HCT116 (cell line): ENCODE measurements around the gene CCL15. TPM values are rescaled to one million over a fixed set of nuclear protein-coding genes. Genes with fewer than 3 reads are reported as not detected.

Experiments
- ATAC-seq: fragments of 200-7000 bp; cut with Tn5 transposase; 2 replicates; pipeline ENCODE4 v1.9.1; 2020; ENCODE audit warnings: mild to moderate bottlenecking, moderate library complexity
- BruUV-seq: library from RNA; stranded (reverse); fragments of 400-500 nt; replicated peaks from 2 replicates; lab custom pipeline; 2021; lab: Mats Ljungman, UMichigan
- CTCF ChIA-PET: fragments of 300-600 bp; sonication (Branson Sonifier 250); formaldehyde crosslinking; loops from one replicate; lab custom pipeline; 2021; ENCODE audit warnings: antibody characterized with exemption; lab: Charles Lee
- POLR2A ChIA-PET: fragments of 300-600, 350-600 bp; sonication (Branson Sonifier 250); formaldehyde crosslinking; loops from one replicate; lab custom pipeline; 2021; ENCODE audit warnings: antibody characterized with exemption; lab: Charles Lee
- RAD21 ChIA-PET, 2 experiments: fragments of 300-600 bp; sonication (Branson Sonifier 250); formaldehyde crosslinking; loops; one replicate each; lab custom pipeline; 2023; ENCODE audit warnings: low total read pairs in 2 of 2; ENCODE audit not compliant: uncharacterized antibody in 2 of 2, unreplicated experiment in 2 of 2, low non-redundant PET in 1 of 2; lab: Charles Lee
- DNase-seq: peaks from one replicate; pipeline ENCODE4 v3.0.0-alpha.2; 2010; ENCODE audit warnings: low read depth, low spot score
- H2AFZ ChIP-seq: fragments of 200-600 bp; shearing (Covaris generic), sonication (generic); 2 replicates; pipeline ENCODE4 v1.6.1; 2017; ENCODE audit warnings: low read depth, mixed run types, mixed read lengths, antibody characterized with exemption, low read length; ENCODE audit not compliant: poor library complexity, severe bottlenecking
- H3K27ac ChIP-seq: 2 replicates; pipeline ENCODE4 v1.5.1; 2012; ENCODE audit warnings: low read depth, low read length
- H3K27me3 ChIP-seq: fragments of 200-600 bp; sonication (generic); 2 replicates; pipeline ENCODE4 v1.6.1; 2016; ENCODE audit warnings: mixed run types, low read length, mixed read lengths; ENCODE audit not compliant: insufficient read depth
- H3K36me3 ChIP-seq, 2 experiments: fragments of 200-500 bp in 1 of 2; fragments of 200-600 bp in 1 of 2; sonication (Bioruptor generic) in 1 of 2; sonication (generic) in 1 of 2; 2 replicates each; pipeline versions ENCODE4 v1.5.1 to v1.6.1; 2014 to 2016; ENCODE audit warnings: low read length in 2 of 2, inconsistent platforms in 1 of 2, mixed read lengths in 1 of 2, mixed run types in 1 of 2; ENCODE audit not compliant: insufficient read depth in 2 of 2, control insufficient read depth in 1 of 2
- H3K4me1 ChIP-seq, 2 experiments: fragments of 200-600 bp in 1 of 2; sonication (generic) in 1 of 2; 2 replicates each; pipeline versions ENCODE4 v1.5.1 to v1.6.1; 2012 to 2017; ENCODE audit warnings: low read length in 2 of 2, inconsistent platforms in 1 of 2, mild to moderate bottlenecking in 1 of 2, mixed read lengths in 1 of 2, mixed run types in 1 of 2, moderate library complexity in 1 of 2; ENCODE audit not compliant: insufficient read depth in 2 of 2, control insufficient read depth in 1 of 2
- H3K4me2 ChIP-seq: fragments of 200-600 bp; sonication (generic); 2 replicates; pipeline ENCODE4 v1.6.1; 2017; ENCODE audit warnings: mixed run types, low read length, mixed read lengths
- H3K4me3 ChIP-seq, 2 experiments: fragments of 200-600 bp in 1 of 2; sonication (generic) in 1 of 2; replicated peaks in 1 of 2; 2 replicates each; pipeline ENCODE4 v1.5.1; 2011 to 2016; ENCODE audit warnings: low read length in 2 of 2, control low read depth in 1 of 2, low read depth in 1 of 2, mild to moderate bottlenecking in 1 of 2, mixed read lengths in 1 of 2, mixed run types in 1 of 2
- H3K79me2 ChIP-seq: fragments of 200-600 bp; sonication (generic); 2 replicates; pipeline ENCODE4 v1.6.1; 2017; ENCODE audit warnings: mild to moderate bottlenecking, mixed run types, low read length, moderate library complexity, mixed read lengths; ENCODE audit not compliant: insufficient read depth
- H3K9ac ChIP-seq: fragments of 200-600 bp; sonication (generic); 2 replicates; pipeline ENCODE4 v1.6.1; 2016; ENCODE audit warnings: low read length, mixed read lengths
- H3K9me2 ChIP-seq: fragments of 200-600 bp; sonication (generic), shearing (Covaris generic); 2 replicates; pipeline ENCODE4 v1.6.1; 2017; ENCODE audit warnings: mixed run types, mild to moderate bottlenecking, moderate library complexity; ENCODE audit not compliant: insufficient read depth
- H3K9me3 ChIP-seq, 2 experiments: fragments of 200-500 bp in 1 of 2; fragments of 200-600 bp in 1 of 2; sonication (Bioruptor generic) in 1 of 2; sonication (generic) in 1 of 2; 2 replicates each; pipeline ENCODE4 v1.6.1; 2014 to 2017; ENCODE audit warnings: low read length in 2 of 2, mixed read lengths in 2 of 2, inconsistent platforms in 1 of 2, low read depth in 1 of 2, mild to moderate bottlenecking in 1 of 2, mixed run types in 1 of 2, moderate library complexity in 1 of 2; ENCODE audit not compliant: control insufficient read depth in 1 of 2, insufficient read depth in 1 of 2
- H4K20me1 ChIP-seq: fragments of 200-600 bp; sonication (generic), shearing (Covaris generic); 2 replicates; pipeline ENCODE4 v1.6.1; 2017; ENCODE audit warnings: mixed run types, mild to moderate bottlenecking, moderate library complexity; ENCODE audit not compliant: insufficient read depth
- EGR1 ChIP-seq: IDR thresholded peaks from 2 replicates; pipeline ENCODE4 v1.6.1; 2012; ENCODE audit warnings: low read depth
- TCF7L2 ChIP-seq: IDR thresholded peaks from 2 replicates; pipeline ENCODE4 v1.7.0; 2011; ENCODE audit warnings: borderline replicate concordance, inconsistent platforms; ENCODE audit not compliant: insufficient read depth, insufficient read length; ENCODE audit errors: extremely low read depth
- YY1 ChIP-seq: IDR thresholded peaks from 2 replicates; pipeline ENCODE4 v1.6.1; 2011; ENCODE audit warnings: low read length, low read depth, moderate library complexity, mild to moderate bottlenecking; ENCODE audit not compliant: insufficient replicate concordance; ENCODE audit errors: extremely low read depth
- ZFX ChIP-seq: fragments of 450-650 bp; IDR thresholded peaks from 2 replicates; pipeline ENCODE4 v1.6.1; 2017
- intact Hi-C: fragments of 100-400 bp; cut with micrococcal nuclease; formaldehyde crosslinking; loops from 2 replicates; pipeline ENCODE4 v1.10.0; 2022
- total RNA-seq: library from RNA; stranded (reverse); gene quantifications from one replicate; pipeline ENCODE4 v1.2.1, GENCODE V29; 2021; ENCODE audit not compliant: unreplicated experiment
- TF ChIP-seq, protein P1 (sequence below): IDR thresholded peaks from 2 replicates; pipeline ENCODE4 v1.6.1; 2012; ENCODE audit warnings: low read depth
- TF ChIP-seq, protein P2 (sequence below): IDR thresholded peaks from 2 replicates; pipeline ENCODE4 v1.6.1; 2012

CCL15 gene
- total RNA-seq, 1 experiment from 2014 or later = not detected

DNA sequence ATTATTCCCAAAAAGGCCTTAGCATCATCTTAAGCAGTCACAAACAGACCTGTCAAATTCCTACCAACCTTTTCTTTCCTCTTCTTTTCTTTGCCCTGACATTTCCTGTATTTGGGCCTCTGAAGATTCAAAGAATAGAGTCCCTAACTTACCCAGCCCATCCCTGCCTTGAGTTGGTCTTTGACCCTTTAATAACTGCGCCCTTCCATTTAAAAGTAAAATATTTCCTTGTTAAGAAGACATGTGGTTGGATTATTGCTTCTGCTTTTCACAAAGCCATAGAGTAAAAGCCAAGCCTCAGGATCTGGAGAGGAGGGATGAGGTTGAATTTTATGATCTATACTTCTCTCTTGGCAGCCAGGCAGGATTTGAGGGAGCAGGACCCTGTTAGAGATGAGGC is 29.6 kb upstream of the CCL15 start (continued):
- TF ChIP-seq, protein P1, sequence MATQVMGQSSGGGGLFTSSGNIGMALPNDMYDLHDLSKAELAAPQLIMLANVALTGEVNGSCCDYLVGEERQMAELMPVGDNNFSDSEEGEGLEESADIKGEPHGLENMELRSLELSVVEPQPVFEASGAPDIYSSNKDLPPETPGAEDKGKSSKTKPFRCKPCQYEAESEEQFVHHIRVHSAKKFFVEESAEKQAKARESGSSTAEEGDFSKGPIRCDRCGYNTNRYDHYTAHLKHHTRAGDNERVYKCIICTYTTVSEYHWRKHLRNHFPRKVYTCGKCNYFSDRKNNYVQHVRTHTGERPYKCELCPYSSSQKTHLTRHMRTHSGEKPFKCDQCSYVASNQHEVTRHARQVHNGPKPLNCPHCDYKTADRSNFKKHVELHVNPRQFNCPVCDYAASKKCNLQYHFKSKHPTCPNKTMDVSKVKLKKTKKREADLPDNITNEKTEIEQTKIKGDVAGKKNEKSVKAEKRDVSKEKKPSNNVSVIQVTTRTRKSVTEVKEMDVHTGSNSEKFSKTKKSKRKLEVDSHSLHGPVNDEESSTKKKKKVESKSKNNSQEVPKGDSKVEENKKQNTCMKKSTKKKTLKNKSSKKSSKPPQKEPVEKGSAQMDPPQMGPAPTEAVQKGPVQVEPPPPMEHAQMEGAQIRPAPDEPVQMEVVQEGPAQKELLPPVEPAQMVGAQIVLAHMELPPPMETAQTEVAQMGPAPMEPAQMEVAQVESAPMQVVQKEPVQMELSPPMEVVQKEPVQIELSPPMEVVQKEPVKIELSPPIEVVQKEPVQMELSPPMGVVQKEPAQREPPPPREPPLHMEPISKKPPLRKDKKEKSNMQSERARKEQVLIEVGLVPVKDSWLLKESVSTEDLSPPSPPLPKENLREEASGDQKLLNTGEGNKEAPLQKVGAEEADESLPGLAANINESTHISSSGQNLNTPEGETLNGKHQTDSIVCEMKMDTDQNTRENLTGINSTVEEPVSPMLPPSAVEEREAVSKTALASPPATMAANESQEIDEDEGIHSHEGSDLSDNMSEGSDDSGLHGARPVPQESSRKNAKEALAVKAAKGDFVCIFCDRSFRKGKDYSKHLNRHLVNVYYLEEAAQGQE = no peak
- TF ChIP-seq, protein P2, sequence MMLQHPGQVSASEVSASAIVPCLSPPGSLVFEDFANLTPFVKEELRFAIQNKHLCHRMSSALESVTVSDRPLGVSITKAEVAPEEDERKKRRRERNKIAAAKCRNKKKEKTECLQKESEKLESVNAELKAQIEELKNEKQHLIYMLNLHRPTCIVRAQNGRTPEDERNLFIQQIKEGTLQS = no peak
- TF ChIP-seq EGR1 = no peak
- TF ChIP-seq TCF7L2 = no peak

DNA sequence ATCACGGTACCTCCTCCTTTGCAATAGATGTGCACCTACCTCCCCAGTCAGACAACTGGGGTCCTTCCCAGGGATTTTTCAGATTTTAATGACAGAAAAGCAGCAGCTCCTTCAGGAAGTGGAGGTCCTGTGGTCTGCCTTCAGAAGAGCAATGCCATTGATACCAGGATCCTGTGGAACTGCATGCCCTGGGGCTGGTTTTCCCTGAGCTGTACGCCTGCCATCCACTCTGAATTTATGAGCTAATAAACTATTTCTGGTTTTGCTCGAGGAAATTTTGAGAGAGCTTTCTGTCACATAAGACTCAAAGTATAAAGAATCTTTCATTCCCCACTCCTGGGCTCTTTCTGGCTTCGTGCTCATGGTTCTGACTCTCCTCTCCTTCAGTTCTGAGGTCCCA is 26.4 kb upstream of the CCL15 start:
- ChIA-PET POLR2A (no interaction called here), CTCF (interaction anchor here (1.3 kb wide), 1 partner anchor 121 kb away, joined by 3 read pairs; no protein-coding TSS in a partner anchor), RAD21 (no interaction called here)
- Histone ChIP-seq H3K4me2 (no peak overlapping the region), H3K27ac (no peak overlapping the region), H3K36me3 (no peaks in the 10 kb centered on the region), H3K9ac (no peak overlapping the region), H3K4me3 (no peak overlapping the region), H3K9me3 (no peaks in the 10 kb centered on the region), H3K79me2 (no peaks in the 10 kb centered on the region), H4K20me1 (no peaks in the 10 kb centered on the region), H2AFZ (no peak overlapping the region), H3K27me3 (peaks cover 11% of the 10 kb centered on the region), H3K4me1 (no peaks in the 10 kb centered on the region), H3K9me2 (no peaks in the 10 kb centered on the region)
- TF ChIP-seq ZFX = no peak
- TF ChIP-seq YY1 = no peak
- DNase-seq = no peak
- intact Hi-C loops = no loop called here
- BruUV-seq = no TSS peak
- ATAC-seq = no peak
